Astrocyte (in vitro differentiated cells and primary cell): ENCODE data around the gene CISD1. TPM values are rescaled to one million over a fixed set of nuclear protein-coding genes. Genes with fewer than 3 reads are reported as not detected.

Experiments used
- DNase-seq: peaks from one replicate; pipeline ENCODE4 v3.0.0-alpha.2; 2010; ENCODE audit warnings: low read depth
- FAIRE-seq: peaks from 2 replicates; lab custom pipeline; 2011; peaks lifted over from hg19 to GRCh38; lab: Jason Lieb, UNC
- H2AFZ ChIP-seq: 2 replicates; pipeline ENCODE4 v1.6.0; 2012; ENCODE audit warnings: low read depth, low read length, inconsistent platforms
- H3K27ac ChIP-seq: 2 replicates; pipeline ENCODE4 v1.5.1; 2011; ENCODE audit warnings: low read depth, low read length, inconsistent platforms
- H3K27me3 ChIP-seq: 2 replicates; pipeline ENCODE4 v1.6.0; 2011; ENCODE audit warnings: low read length, inconsistent platforms; ENCODE audit not compliant: insufficient read depth
- H3K36me3 ChIP-seq: 2 replicates; pipeline ENCODE4 v1.5.1; 2011; ENCODE audit warnings: low read length, inconsistent platforms; ENCODE audit not compliant: insufficient read depth
- H3K4me1 ChIP-seq: 2 replicates; pipeline ENCODE4 v1.5.1; 2011; ENCODE audit warnings: low read length, inconsistent platforms; ENCODE audit not compliant: insufficient read depth
- H3K4me2 ChIP-seq: 2 replicates; pipeline ENCODE4 v1.6.0; 2012; ENCODE audit warnings: low read length, inconsistent platforms
- H3K4me3 ChIP-seq: 2 replicates; pipeline ENCODE4 v1.5.1; 2011; ENCODE audit warnings: low read depth, mild to moderate bottlenecking, low read length, inconsistent platforms; ENCODE audit not compliant: insufficient read depth
- H3K79me2 ChIP-seq: 2 replicates; pipeline ENCODE4 v1.6.0; 2012; ENCODE audit warnings: mild to moderate bottlenecking, low read length, inconsistent platforms; ENCODE audit not compliant: insufficient read depth
- H3K9ac ChIP-seq: 2 replicates; pipeline ENCODE4 v1.6.0; 2012; ENCODE audit warnings: mild to moderate bottlenecking, low read length, inconsistent platforms
- H3K9me3 ChIP-seq: 2 replicates; pipeline ENCODE4 v1.5.1; 2012; ENCODE audit warnings: low read depth, mild to moderate bottlenecking, low read length, inconsistent platforms; ENCODE audit not compliant: insufficient read depth
- H4K20me1 ChIP-seq: 2 replicates; pipeline ENCODE4 v1.6.0; 2012; ENCODE audit warnings: low read length, inconsistent platforms; ENCODE audit not compliant: insufficient read depth
- H3K27ac Mint-ChIP-seq: one replicate; pipeline ENCODE4 v1.8.0; 2021; ENCODE audit warnings: mild to moderate bottlenecking, mixed read lengths; ENCODE audit not compliant: unreplicated experiment
- H3K27me3 Mint-ChIP-seq: one replicate; pipeline ENCODE4 v1.8.0; 2021; ENCODE audit warnings: low read depth, mixed read lengths; ENCODE audit not compliant: unreplicated experiment
- H3K36me3 Mint-ChIP-seq: one replicate; pipeline ENCODE4 v1.8.0; 2021; ENCODE audit warnings: low read depth, mixed read lengths; ENCODE audit not compliant: unreplicated experiment
- H3K4me1 Mint-ChIP-seq: one replicate; pipeline ENCODE4 v1.8.0; 2021; ENCODE audit warnings: low read depth, mixed read lengths; ENCODE audit not compliant: unreplicated experiment
- H3K4me3 Mint-ChIP-seq: one replicate; pipeline ENCODE4 v1.8.0; 2021; ENCODE audit warnings: mild to moderate bottlenecking, moderate library complexity, mixed read lengths; ENCODE audit not compliant: unreplicated experiment
- H3K9me3 Mint-ChIP-seq: one replicate; pipeline ENCODE4 v1.8.0; 2021; ENCODE audit warnings: mild to moderate bottlenecking, mixed read lengths; ENCODE audit not compliant: unreplicated experiment
- CTCF ChIP-seq: IDR thresholded peaks from 2 replicates; pipeline ENCODE4 v1.5.1; 2011; ENCODE audit warnings: low read depth, mild to moderate bottlenecking, inconsistent platforms, low read length, moderate library complexity; ENCODE audit not compliant: insufficient read depth
- EZH2 ChIP-seq: IDR thresholded peaks from 2 replicates; pipeline ENCODE4 v1.6.1; 2012; ENCODE audit warnings: mild to moderate bottlenecking, low read length, inconsistent platforms; ENCODE audit not compliant: insufficient read depth
- total RNA-seq: library from RNA; stranded (reverse); gene quantifications from 2 replicates; pipeline ENCODE4 v1.2.1, GENCODE V29; 2021

The CISD1 gene
- total RNA-seq, 1 donor from 2014 or later: 36.3 TPM

DNA sequence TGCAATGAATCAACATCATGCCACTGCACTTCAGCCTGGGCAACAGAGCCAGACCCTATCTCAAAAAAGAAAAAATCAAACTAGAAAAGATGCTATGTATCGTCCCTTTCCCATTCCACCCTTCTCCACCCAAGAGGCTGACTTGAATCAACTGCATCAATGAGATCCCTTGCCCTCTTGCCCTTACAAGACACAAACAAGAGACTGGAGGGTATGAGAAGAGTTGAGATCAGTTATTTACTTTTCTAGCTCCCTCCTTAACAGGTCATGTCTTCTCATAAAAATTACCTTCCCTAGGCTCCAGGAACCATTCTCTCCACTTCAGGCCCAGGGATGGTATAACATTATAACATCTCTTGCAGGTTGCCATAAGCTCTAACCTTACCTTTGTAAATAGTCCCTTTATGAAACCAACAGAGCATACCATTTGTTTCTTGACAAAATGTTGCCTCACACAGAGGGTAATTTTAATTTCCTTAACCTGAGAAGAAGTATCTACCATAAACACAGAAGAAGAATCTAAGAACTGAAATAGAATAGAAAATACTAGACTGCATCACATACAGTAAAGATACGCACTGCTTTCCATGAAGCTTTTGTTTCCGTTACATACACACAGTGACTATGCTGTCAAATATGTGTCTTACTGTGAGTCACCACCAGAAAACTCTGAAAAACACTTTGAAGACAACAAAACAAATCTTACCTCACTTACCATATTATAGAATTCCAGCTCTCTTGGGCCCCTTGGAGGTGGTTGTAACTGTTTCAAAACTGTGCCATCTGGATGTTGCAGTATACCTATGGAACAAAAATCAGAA, 31.7 kb upstream of the CISD1 start:
- peak overlapping the region; percentile 73 for H3K4me2 ChIP-seq
- H3K4me3 Mint-ChIP-seq: no peak overlapping the region
- DNase-seq: peak; percentile 95
- H3K4me1 ChIP-seq: peaks cover 37% of the 10 kb centered on the region
- H3K4me1 Mint-ChIP-seq: peaks cover 38% of the 10 kb centered on the region
- peak; percentile 91 for FAIRE-seq
- H3K27ac Mint-ChIP-seq: peak overlapping the region; percentile 95
- no peaks in the 10 kb centered on the region for H4K20me1 ChIP-seq
- no peaks in the 10 kb centered on the region for H3K27me3 ChIP-seq
- H2AFZ ChIP-seq: no peak overlapping the region
- H3K9ac ChIP-seq: peak overlapping the region; percentile 52
- no peaks in the 10 kb centered on the region for H3K27me3 Mint-ChIP-seq
- no peaks in the 10 kb centered on the region for H3K9me3 ChIP-seq
- peaks cover 4% of the 10 kb centered on the region for H3K9me3 Mint-ChIP-seq
- H3K36me3 Mint-ChIP-seq: peaks cover 30% of the 10 kb centered on the region
- no peaks in the 10 kb centered on the region for H3K36me3 ChIP-seq
- peak overlapping the region; percentile 87 for H3K27ac ChIP-seq
- H3K4me3 ChIP-seq: no peak overlapping the region
- TF ChIP-seq CTCF: no peak
- no peak for TF ChIP-seq EZH2
- peaks cover 22% of the 10 kb centered on the region for H3K79me2 ChIP-seq

- no peak for TF ChIP-seq CTCF
These were observed 29.3 kb upstream of the CISD1 start for GRCh38 chr10:58239561-58240169.

More at GRCh38 chr10:58239561-58240169, 29.3 kb upstream of the CISD1 start:
- H3K9me3 Mint-ChIP-seq: no peaks in the 10 kb centered on the region
- no peak overlapping the region for H2AFZ ChIP-seq
- FAIRE-seq (no peak), DNase-seq (no peak)
- H3K9me3 ChIP-seq: no peaks in the 10 kb centered on the region
- H3K4me1 ChIP-seq: peaks cover 37% of the 10 kb centered on the region
- no peaks in the 10 kb centered on the region for H3K27me3 Mint-ChIP-seq
- H3K4me3 ChIP-seq: no peak overlapping the region
- peaks cover 38% of the 10 kb centered on the region for H3K4me1 Mint-ChIP-seq
- H3K9ac ChIP-seq: peak overlapping the region; percentile 62
- H3K4me2 ChIP-seq: peak overlapping the region; percentile 70
- no peaks in the 10 kb centered on the region for H3K27me3 ChIP-seq
- H3K36me3 ChIP-seq: no peaks in the 10 kb centered on the region
- H3K36me3 Mint-ChIP-seq: peaks cover 26% of the 10 kb centered on the region
- H3K4me3 Mint-ChIP-seq: no peak overlapping the region
- peak overlapping the region; percentile 80 for H3K27ac ChIP-seq
- H4K20me1 ChIP-seq: no peaks in the 10 kb centered on the region
- peak overlapping the region; percentile 16 for H3K27ac Mint-ChIP-seq
- H3K79me2 ChIP-seq: peaks cover 25% of the 10 kb centered on the region
